ENCODE results near the gene USP10.

Gene USP10

GRCh38 chr16:84816023-84816422 lies 116.2 kb downstream of the USP10 start:
- no peak for TF ChIP-seq CTCF (IDR thresholded peaks at IDR 0.05; ENCODE audit: borderline replicate concordance, control extremely low read depth, extremely low read depth, insufficient read depth, missing control alignments)
- no peak for DNase-seq (ENCODE audit: low spot score)
- in situ Hi-C loops (cut with MboI; ENCODE audit: low sequenced_read_pairs, unreplicated experiment): no loop called here

- in situ Hi-C loops (cut with MboI; ENCODE audit: low sequenced_read_pairs, unreplicated experiment): no loop called here
- TF ChIP-seq CTCF (IDR thresholded peaks at IDR 0.05; ENCODE audit: borderline replicate concordance, control extremely low read depth, extremely low read depth, insufficient read depth, missing control alignments): no peak
- DNase-seq (ENCODE audit: low spot score): no peak
Observed at GRCh38 chr16:84816485-84816884, 116.7 kb downstream of the USP10 start.

GRCh38 chr16:84817206-84817605 lies 117.4 kb downstream of the USP10 start:
- no peak for DNase-seq (ENCODE audit: low spot score)
- no peak for TF ChIP-seq CTCF (IDR thresholded peaks at IDR 0.05; ENCODE audit: borderline replicate concordance, control extremely low read depth, extremely low read depth, insufficient read depth, missing control alignments)
- in situ Hi-C loops (cut with MboI; ENCODE audit: low sequenced_read_pairs, unreplicated experiment): no loop called here

GRCh38 chr16:84817613-84818012 lies 117.8 kb downstream of the USP10 start:
- DNase-seq (ENCODE audit: low spot score): no peak
- in situ Hi-C loops (cut with MboI; ENCODE audit: low sequenced_read_pairs, unreplicated experiment): no loop called here
- no peak for TF ChIP-seq CTCF (IDR thresholded peaks at IDR 0.05; ENCODE audit: borderline replicate concordance, control extremely low read depth, extremely low read depth, insufficient read depth, missing control alignments)

GRCh38 chr16:84818133-84818532 lies 118.3 kb downstream of the USP10 start:
- DNase-seq (ENCODE audit: low spot score): no peak
- TF ChIP-seq CTCF (IDR thresholded peaks at IDR 0.05; ENCODE audit: borderline replicate concordance, control extremely low read depth, extremely low read depth, insufficient read depth, missing control alignments): no peak
- in situ Hi-C loops (cut with MboI; ENCODE audit: low sequenced_read_pairs, unreplicated experiment): no loop called here

GRCh38 chr16:84818989-84819643 lies 119.3 kb downstream of the USP10 start:
- no peak for DNase-seq (ENCODE audit: low spot score)

More at GRCh38 chr16:84818989-84819643, 119.3 kb downstream of the USP10 start:
- in situ Hi-C loops (cut with MboI; ENCODE audit: low sequenced_read_pairs, unreplicated experiment): no loop called here
- no peak for TF ChIP-seq CTCF (IDR thresholded peaks at IDR 0.05; ENCODE audit: borderline replicate concordance, control extremely low read depth, extremely low read depth, insufficient read depth, missing control alignments)
